Measurements from ENCODE around the gene SPIB.

- no peak for TF ChIP-seq POLR2A (IDR thresholded peaks at IDR 0.05)
- TF ChIP-seq EP300 (IDR thresholded peaks at IDR 0.05) = no peak
- no peak for TF ChIP-seq POLR2AphosphoS5 (IDR thresholded peaks at IDR 0.05)
- no peak for TF ChIP-seq CTCF (IDR thresholded peaks at IDR 0.05)
These were observed 31.4 kb upstream of the SPIB start for GRCh38 chr19:50387176-50387867.

Measured in sigmoid colon (tissue), 4 donors.